AG20443 (cell line): Measurements from ENCODE around the gene MBD3L5.
"Not testable (repeated sequence)": the region's sequence is repeated elsewhere in the genome, so short reads cannot be mapped to it uniquely, and the experiment has no call there.

Experiments used
- DNase-seq: peaks from one replicate; pipeline ENCODE4 v3.0.0; 2012; ENCODE audit warnings: low spot score, mixed read lengths

The MBD3L5 gene

DNA sequence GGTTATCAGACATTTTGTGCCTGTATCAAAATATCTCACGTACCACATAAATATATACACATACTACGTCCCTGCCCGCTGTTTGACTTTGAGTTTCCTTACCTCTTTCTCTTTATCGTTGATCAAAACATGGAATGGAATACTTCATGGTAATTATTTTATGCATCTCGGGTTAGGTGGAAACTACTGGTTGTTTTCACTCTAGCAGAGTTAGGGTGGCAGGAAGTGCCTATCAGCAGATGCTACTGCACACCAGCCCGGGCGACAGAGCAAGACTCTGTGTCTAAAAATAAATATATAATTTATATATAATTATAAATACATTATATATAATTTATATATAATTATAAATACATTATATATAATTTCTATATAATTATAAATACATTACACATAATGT lies 22.5 kb downstream of the MBD3L5 start:
- not testable (repeated sequence) for DNase-seq

DNA sequence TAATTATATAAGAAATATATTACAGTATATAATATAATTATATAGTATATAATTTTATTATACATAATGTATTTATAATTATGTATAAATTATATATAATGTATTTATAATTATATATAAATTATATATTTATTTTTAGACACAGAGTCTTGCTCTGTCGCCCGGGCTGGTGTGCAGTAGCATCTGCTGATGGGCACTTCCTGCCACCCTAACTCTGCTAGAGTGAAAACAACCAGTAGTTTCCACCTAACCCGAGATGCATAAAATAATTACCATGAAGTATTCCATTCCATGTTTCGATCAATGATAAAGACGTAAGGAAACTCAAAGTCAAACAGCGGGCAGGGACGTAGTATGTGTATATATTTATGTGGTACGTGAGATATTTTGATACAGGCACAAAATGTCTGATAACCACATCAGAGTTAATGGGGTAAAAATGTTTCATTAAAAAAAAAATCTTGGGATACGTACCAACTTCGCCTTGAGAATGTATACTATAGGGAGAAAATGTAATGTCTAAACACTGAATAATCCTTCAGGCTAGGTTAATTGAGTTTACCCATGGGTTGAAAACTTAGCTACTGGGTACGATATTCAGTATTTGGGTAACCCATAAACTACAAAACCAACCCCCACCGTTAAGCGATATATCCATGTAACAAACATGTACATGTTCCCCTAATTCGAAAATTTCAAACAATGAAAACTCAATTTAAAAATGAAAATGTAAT lies 24.4 kb downstream of the MBD3L5 start:
- not testable (repeated sequence) for DNase-seq

DNA sequence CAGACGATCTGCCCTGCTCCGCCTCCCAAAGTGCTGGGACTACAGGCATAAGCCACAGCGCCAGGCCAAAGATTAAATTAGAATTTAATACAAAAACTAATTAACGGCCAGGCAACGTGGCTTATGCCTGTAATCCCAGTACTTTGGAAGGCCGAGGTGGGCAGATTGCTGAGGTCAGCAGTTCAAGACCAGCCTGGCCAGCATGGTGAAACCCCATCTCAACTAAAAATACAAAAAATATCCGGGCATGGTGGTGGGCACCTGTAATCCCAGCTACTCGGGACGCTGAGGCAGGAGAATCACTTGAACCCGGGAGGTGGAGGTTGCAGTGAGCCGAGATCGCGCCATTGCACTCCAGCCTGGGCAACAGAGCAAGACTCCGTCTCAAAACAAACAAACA lies 25.3 kb downstream of the MBD3L5 start:
- not testable (repeated sequence) for DNase-seq

DNA sequence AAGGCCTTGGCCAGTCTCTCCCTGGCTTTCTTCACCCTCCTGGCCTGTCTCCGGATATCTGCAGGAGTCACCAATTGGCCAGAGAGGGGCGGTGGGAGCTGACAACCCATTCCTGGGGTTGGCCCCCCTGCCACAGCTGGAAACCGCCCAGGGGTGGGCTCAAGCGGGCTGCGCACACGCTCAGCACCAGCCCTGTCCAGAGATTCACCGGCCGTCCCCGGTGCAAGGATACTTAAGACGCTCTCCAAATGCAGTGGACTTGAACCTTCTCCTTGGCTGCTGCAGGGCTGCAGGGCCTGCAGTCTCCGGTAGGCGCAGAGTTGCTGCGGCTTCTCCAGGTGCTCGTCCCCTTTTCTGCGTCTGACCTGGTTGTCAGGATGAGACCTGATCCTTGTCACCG lies 26.0 kb downstream of the MBD3L5 start:
- not testable (repeated sequence) for DNase-seq

- DNase-seq: not testable (repeated sequence)
These were observed 28.2 kb downstream of the MBD3L5 start, which contains the start of gene MBD3L3 for GRCh38 chr19:7058576-7058975. Gene MBD3L3 (minus strand): TSS chr19:7058676. CDS start chr19:7058605, 71 bp downstream.

- not testable (repeated sequence) for DNase-seq
These were observed 29.6 kb downstream of the MBD3L5 start for GRCh38 chr19:7059977-7060376.

DNA sequence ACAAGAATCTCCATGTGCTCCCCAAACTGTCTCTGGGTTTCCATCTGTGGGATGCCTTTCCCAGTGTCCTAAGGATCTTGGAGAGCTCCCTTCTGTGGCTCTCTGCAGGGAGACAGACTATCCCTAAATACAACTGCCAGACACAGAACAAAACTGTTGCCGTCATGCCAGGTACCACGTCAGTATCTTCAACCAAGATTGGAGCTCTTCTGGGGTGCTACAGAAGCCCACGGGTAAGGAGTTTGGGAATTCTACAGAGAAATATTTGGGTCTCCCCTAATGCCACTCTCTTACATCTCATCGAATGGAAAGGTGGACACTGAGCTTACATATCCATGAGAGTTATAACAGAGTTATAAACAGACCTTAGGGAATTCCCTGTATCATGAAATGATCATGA lies 33.0 kb downstream of the MBD3L5 start:
- DNase-seq: no peak

- DNase-seq: no peak
These were observed 33.5 kb downstream of the MBD3L5 start for GRCh38 chr19:7063764-7064418.

GRCh38 chr19:7067122-7067521 lies 36.7 kb downstream of the MBD3L5 start:
- not testable (repeated sequence) for DNase-seq

DNA sequence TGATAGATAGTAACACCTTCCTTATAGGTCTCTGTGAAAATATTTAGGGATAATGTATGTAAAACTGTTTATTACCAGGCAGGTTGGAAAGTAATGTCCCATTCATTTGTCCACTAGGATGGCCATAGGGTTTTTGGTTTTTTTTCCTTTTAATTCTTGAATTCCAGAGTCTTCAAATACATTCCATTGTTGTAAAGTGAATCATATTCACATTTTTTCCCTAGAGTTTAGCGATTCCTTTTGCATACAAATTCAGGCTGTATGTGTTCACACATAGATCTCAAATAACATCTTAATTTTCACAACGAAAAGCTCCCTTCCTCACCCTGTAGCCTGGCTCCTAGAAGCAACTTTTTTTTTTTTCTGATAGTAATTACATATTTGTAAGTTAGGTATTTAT lies 37.3 kb downstream of the MBD3L5 start:
- peak; percentile 24 for DNase-seq

DNA sequence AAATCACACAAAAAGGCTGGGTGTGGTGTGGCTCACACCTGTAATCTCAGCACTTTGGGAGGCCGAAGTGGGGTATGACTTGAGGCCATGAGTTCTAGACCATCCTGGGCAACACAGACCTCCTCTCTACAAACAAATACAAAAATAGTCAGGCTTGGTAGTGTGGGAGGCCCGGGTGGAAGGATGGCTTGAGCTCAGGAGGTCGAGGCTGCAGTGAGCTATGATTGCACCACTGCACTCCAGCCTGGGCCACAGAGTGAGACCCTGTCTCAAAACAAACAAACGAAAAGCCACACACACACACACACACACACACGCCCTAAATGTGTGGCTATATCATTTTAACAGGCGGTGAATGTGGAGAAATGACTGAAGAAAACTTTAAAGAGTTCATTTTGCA lies 38.2 kb downstream of the MBD3L5 start:
- DNase-seq: no peak

DNA sequence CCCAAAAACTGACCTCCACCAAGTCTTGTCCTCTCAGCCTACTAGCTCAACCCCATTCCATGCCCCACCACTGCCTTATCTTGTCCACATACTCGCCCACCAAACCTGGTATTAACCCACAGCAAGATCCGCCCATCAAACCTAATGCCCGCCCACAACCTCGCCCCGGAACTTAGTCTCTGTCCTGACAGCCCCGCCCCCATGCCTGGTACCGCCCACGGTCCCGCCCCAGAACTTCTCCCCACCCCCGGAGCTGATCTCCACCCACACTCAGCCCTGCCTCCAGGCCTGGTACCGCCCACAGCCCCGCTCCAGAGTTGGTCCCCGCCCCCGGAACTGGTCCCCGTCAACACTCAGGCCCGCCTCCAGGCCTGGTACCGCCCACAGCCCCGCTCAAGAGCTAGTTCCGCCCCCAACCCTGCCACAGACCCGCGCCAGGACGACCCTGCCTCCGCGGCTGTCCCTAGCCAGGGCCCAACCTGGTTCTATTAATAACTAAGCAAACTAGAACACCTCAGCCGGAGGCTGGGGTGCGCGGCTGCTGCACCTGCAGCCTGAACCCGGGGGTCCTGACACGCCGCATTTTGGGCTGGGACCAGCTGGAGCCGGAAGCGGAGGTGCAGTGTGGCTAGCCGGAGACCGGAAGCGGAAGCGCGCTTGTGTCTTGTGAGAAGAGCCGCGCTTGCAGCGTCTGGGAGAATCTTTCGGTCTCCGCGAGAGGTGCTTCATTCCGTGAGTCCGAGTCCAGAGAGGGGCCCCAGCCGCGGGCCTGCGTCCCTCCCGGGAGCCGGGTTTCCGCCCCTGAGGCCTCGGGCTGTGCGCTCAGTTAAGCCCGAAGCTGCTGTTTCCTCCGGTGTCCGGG lies 38.9 kb downstream of the MBD3L5 start, which contains the start of gene ZNF557:
TSS of gene ZNF557 (plus strand) at position 662 of the 862 bp plus-strand sequence. CDS start 5,372 bp downstream, outside the sequence.
- DNase-seq: peak; percentile 98

- DNase-seq: no peak
These were observed 39.5 kb downstream of the MBD3L5 start for GRCh38 chr19:7069904-7070226.

DNA sequence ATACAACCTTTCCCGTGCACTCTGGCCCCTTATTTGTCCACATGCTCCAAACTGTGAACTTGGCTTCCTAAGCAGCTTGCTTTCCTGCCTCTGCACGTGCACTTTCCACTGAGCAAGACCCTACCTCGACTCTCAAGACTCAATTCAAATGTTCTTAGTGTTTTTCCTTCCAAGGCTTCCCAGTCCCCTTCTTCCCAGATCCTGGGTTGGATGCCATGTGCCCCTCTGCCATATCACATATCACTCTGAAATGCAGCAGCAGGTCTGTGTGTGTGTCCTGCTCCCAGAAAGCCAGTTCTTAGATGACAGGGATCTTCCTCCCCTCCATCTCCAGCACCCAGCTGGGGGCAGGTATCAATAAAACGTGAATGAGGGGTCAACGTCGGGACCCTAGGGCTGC lies 42.2 kb downstream of the MBD3L5 start:
- DNase-seq: no peak

DNA sequence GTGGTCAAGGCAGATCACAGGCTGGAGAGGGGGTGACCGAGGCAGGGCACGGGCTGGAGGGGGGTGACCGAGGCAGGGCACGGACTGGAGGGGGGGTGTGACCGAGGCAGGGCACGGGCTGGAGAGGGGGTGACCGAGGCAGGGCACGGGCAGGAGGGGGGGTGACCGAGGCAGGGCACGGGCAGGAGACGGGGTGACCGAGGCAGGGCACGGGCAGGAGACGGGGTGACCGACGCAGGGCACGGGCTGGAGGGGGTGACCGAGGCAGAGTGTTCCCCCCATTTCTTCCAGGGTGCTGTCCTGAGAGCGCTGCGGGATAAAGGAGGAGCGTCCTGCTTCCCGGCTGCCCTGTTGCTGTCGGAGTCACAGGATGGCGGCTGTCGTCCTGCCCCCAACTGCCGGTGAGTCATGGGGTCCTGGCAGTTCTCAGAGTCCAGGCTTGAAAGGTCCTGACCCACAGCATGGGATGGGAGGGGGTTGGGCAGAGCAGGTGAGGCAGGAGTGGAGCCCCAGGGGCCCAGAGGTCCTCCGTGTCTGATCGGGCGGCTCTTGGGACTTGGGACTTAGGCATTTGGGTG lies 44.4 kb downstream of the MBD3L5 start:
- DNase-seq: no peak

DNA sequence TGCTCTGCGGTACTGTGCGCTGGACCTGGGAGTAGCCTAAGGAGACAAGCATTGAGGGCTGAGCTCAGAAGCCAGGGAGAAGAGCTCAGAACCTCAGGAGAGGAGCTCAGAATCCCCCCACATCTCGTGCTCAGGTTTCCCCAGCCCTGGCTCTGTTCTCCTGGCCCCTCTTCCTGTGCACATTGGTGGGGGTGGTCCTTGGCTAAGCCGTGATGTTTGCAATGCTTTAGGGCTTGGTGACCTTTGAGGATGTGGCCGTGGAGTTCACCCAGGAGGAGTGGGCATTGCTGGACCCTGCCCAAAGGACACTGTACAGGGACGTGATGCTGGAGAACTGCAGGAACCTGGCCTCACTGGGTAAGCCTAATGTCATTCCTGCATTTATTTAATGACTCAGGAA lies 45.8 kb downstream of the MBD3L5 start:
- no peak for DNase-seq

GRCh38 chr19:7078008-7078407 lies 47.6 kb downstream of the MBD3L5 start:
- DNase-seq: no peak
